Measurements from ENCODE around the gene USP48.

GRCh38 chr1:21687081-21687529, 95.8 kb downstream of the USP48 start:
- no peak for TF ChIP-seq CTCF (IDR thresholded peaks at IDR 0.05)
- TF ChIP-seq POLR2A (IDR thresholded peaks at IDR 0.05), result no peak
- no peak for TF ChIP-seq POLR2AphosphoS5 (IDR thresholded peaks at IDR 0.05)

Measured in breast epithelium (tissue), 3 donors.